ENCODE measurements around the gene DGLUCY.
A peak's percentile ranks its signal among the peaks of the same experiment; 100 is the strongest.
"Not testable (repeated sequence)": the region's sequence is repeated elsewhere in the genome, so short reads cannot be mapped to it uniquely, and the experiment has no call there.

Gene DGLUCY

GRCh38 chr14:91226360-91226759 lies 112.5 kb downstream of the DGLUCY start:
- H3K27ac Mint-ChIP-seq; H3K27me3 Mint-ChIP-seq; DNase-seq; H3K4me3 Mint-ChIP-seq; ATAC-seq (replicated peaks); H3K9me3 Mint-ChIP-seq: not testable (repeated sequence)
- H3K36me3 Mint-ChIP-seq, result peaks cover 32 to 46% of the 10 kb centered on the region in 2 donors
- peaks cover 54 to 74% of the 10 kb centered on the region in 2 donors for H3K4me1 Mint-ChIP-seq

- H3K27me3 Mint-ChIP-seq, result no peaks in the 10 kb centered on the region
- DNase-seq, result no peak
- no peak for ATAC-seq (replicated peaks)
- H3K36me3 Mint-ChIP-seq, result peaks cover 25 to 39% of the 10 kb centered on the region in 2 donors
- H3K4me1 Mint-ChIP-seq, result peaks cover 51 to 74% of the 10 kb centered on the region in 2 donors
- H3K27ac Mint-ChIP-seq, result peak overlapping the region; percentile 52
- no peaks in the 10 kb centered on the region for H3K9me3 Mint-ChIP-seq
- H3K4me3 Mint-ChIP-seq, result no peak overlapping the region
Observed at GRCh38 chr14:91227183-91227628, 113.3 kb downstream of the DGLUCY start.

GRCh38 chr14:91228112-91229004 lies 114.5 kb downstream of the DGLUCY start:
- H3K4me3 Mint-ChIP-seq, result peak overlapping the region; percentile 33 to 39
- no peaks in the 10 kb centered on the region for H3K27me3 Mint-ChIP-seq
- H3K36me3 Mint-ChIP-seq, result peaks cover 18 to 35% of the 10 kb centered on the region in 2 donors
- DNase-seq, result peak; percentile 74
- H3K4me1 Mint-ChIP-seq, result peaks cover 48 to 69% of the 10 kb centered on the region in 2 donors
- ATAC-seq (replicated peaks), result peak; percentile 82 to 91
- H3K9me3 Mint-ChIP-seq, result no peaks in the 10 kb centered on the region
- H3K27ac Mint-ChIP-seq, result peak overlapping the region; percentile 79

GRCh38 chr14:91229005-91229382 lies 115.1 kb downstream of the DGLUCY start:
- DNase-seq (no peak), ATAC-seq (replicated peaks) (no peak)
- H3K9me3 Mint-ChIP-seq, result no peaks in the 10 kb centered on the region
- peaks cover 49 to 68% of the 10 kb centered on the region in 2 donors for H3K4me1 Mint-ChIP-seq
- H3K27me3 Mint-ChIP-seq, result no peaks in the 10 kb centered on the region
- peak overlapping the region; percentile 79 for H3K27ac Mint-ChIP-seq
- H3K4me3 Mint-ChIP-seq, result peak overlapping the region in 1 of 2 donors; percentile 18
- peaks cover 17 to 30% of the 10 kb centered on the region in 2 donors for H3K36me3 Mint-ChIP-seq

- Mint-ChIP-seq H3K36me3 (peaks cover 17 to 31% of the 10 kb centered on the region in 2 donors), H3K4me3 (peak overlapping the region in 1 of 2 donors; percentile 14), H3K27ac (peak overlapping the region; percentile 74), H3K4me1 (peaks cover 51 to 68% of the 10 kb centered on the region in 2 donors), H3K27me3 (no peaks in the 10 kb centered on the region), H3K9me3 (no peaks in the 10 kb centered on the region)
- DNase-seq, result peak; percentile 53
- peak; percentile 74 to 88 for ATAC-seq (replicated peaks)
Observed at GRCh38 chr14:91229743-91230200, 115.9 kb downstream of the DGLUCY start.

GRCh38 chr14:91230397-91231035 lies 116.6 kb downstream of the DGLUCY start:
- Mint-ChIP-seq H3K27ac (no peak overlapping the region), H3K36me3 (peaks cover 14 to 27% of the 10 kb centered on the region in 2 donors), H3K9me3 (no peaks in the 10 kb centered on the region), H3K4me3 (no peak overlapping the region), H3K27me3 (no peaks in the 10 kb centered on the region), H3K4me1 (peaks cover 51 to 65% of the 10 kb centered on the region in 2 donors)
- ATAC-seq (replicated peaks), result no peak
- DNase-seq, result no peak

- ATAC-seq (replicated peaks) (no peak), DNase-seq (no peak)
- Mint-ChIP-seq H3K27me3 (no peaks in the 10 kb centered on the region), H3K27ac (no peak overlapping the region), H3K4me1 (peaks cover 43 to 56% of the 10 kb centered on the region in 2 donors), H3K4me3 (no peak overlapping the region), H3K9me3 (no peaks in the 10 kb centered on the region), H3K36me3 (peaks cover 14 to 27% of the 10 kb centered on the region in 2 donors)
Observed at GRCh38 chr14:91231446-91231845, 117.6 kb downstream of the DGLUCY start.

- no peak overlapping the region for H3K4me3 Mint-ChIP-seq
- H3K27me3 Mint-ChIP-seq, result no peaks in the 10 kb centered on the region
- H3K36me3 Mint-ChIP-seq, result peaks cover 11 to 25% of the 10 kb centered on the region in 2 donors
- ATAC-seq (replicated peaks), result no peak
- no peaks in the 10 kb centered on the region for H3K9me3 Mint-ChIP-seq
- H3K4me1 Mint-ChIP-seq, result peaks cover 38 to 50% of the 10 kb centered on the region in 2 donors
- no peak overlapping the region for H3K27ac Mint-ChIP-seq
- DNase-seq, result no peak
Observed at GRCh38 chr14:91232052-91232451, 118.2 kb downstream of the DGLUCY start.

GRCh38 chr14:91232603-91233002 lies 118.7 kb downstream of the DGLUCY start:
- H3K4me3 Mint-ChIP-seq, result no peak overlapping the region
- H3K27me3 Mint-ChIP-seq, result no peaks in the 10 kb centered on the region
- H3K36me3 Mint-ChIP-seq, result peaks cover 10 to 24% of the 10 kb centered on the region in 2 donors
- no peak for ATAC-seq (replicated peaks)
- H3K27ac Mint-ChIP-seq, result no peak overlapping the region
- DNase-seq, result no peak
- H3K4me1 Mint-ChIP-seq, result peaks cover 34 to 44% of the 10 kb centered on the region in 2 donors
- H3K9me3 Mint-ChIP-seq, result no peaks in the 10 kb centered on the region

GRCh38 chr14:91233936-91234790 lies 120.3 kb downstream of the DGLUCY start:
- Mint-ChIP-seq H3K27me3 (no peaks in the 10 kb centered on the region), H3K4me3 (no peak overlapping the region), H3K27ac (peak overlapping the region; percentile 63)

GRCh38 chr14:91234791-91235114 lies 120.9 kb downstream of the DGLUCY start:
- H3K4me1 Mint-ChIP-seq, result peaks cover 34 to 41% of the 10 kb centered on the region in 2 donors
- ATAC-seq (replicated peaks) (no peak), DNase-seq (no peak)
- H3K36me3 Mint-ChIP-seq, result peaks cover 6 to 20% of the 10 kb centered on the region in 2 donors
- peak overlapping the region; percentile 44 for H3K27ac Mint-ChIP-seq
- no peak overlapping the region for H3K4me3 Mint-ChIP-seq
- no peaks in the 10 kb centered on the region for H3K9me3 Mint-ChIP-seq
- no peaks in the 10 kb centered on the region for H3K27me3 Mint-ChIP-seq

More at GRCh38 chr14:91233936-91234790, 120.3 kb downstream of the DGLUCY start:
- no peak for DNase-seq
- ATAC-seq (replicated peaks), result no peak
- Mint-ChIP-seq H3K9me3 (no peaks in the 10 kb centered on the region), H3K4me1 (peaks cover 36 to 41% of the 10 kb centered on the region in 2 donors), H3K36me3 (peaks cover 6 to 20% of the 10 kb centered on the region in 2 donors)

- H3K9me3 Mint-ChIP-seq, result no peaks in the 10 kb centered on the region
- no peak overlapping the region for H3K4me3 Mint-ChIP-seq
- peaks cover 30 to 31% of the 10 kb centered on the region in 2 donors for H3K4me1 Mint-ChIP-seq
- no peak for ATAC-seq (replicated peaks)
- H3K27me3 Mint-ChIP-seq, result no peaks in the 10 kb centered on the region
- peaks cover 5 to 12% of the 10 kb centered on the region in 2 donors for H3K36me3 Mint-ChIP-seq
- no peak for DNase-seq
- no peak overlapping the region for H3K27ac Mint-ChIP-seq
Observed at GRCh38 chr14:91235841-91236240, 122.0 kb downstream of the DGLUCY start.

- peaks cover 5 to 8% of the 10 kb centered on the region in 2 donors for H3K36me3 Mint-ChIP-seq
- H3K4me1 Mint-ChIP-seq, result peaks cover 37 to 39% of the 10 kb centered on the region in 2 donors
- H3K27ac Mint-ChIP-seq, result no peak overlapping the region
- DNase-seq, result no peak
- H3K27me3 Mint-ChIP-seq, result no peaks in the 10 kb centered on the region
- H3K9me3 Mint-ChIP-seq, result peaks cover 0 to 4% of the 10 kb centered on the region in 2 donors
- no peak overlapping the region for H3K4me3 Mint-ChIP-seq
- no peak for ATAC-seq (replicated peaks)
Observed at GRCh38 chr14:91237219-91237618, 123.3 kb downstream of the DGLUCY start.

GRCh38 chr14:91238085-91238484 lies 124.2 kb downstream of the DGLUCY start:
- ATAC-seq (replicated peaks) (no peak), DNase-seq (no peak)
- Mint-ChIP-seq H3K27ac (no peak overlapping the region), H3K4me3 (no peak overlapping the region), H3K9me3 (peaks cover 0 to 4% of the 10 kb centered on the region in 2 donors), H3K27me3 (no peaks in the 10 kb centered on the region), H3K4me1 (peaks cover 41 to 45% of the 10 kb centered on the region in 2 donors), H3K36me3 (peaks cover 4 to 5% of the 10 kb centered on the region in 2 donors)

All from stimulated activated naive B cell treated with anti-CD40 and anti-IgM and Interleukin-4, amounts not matched to agents 10 μg/mL and 1 μg/mL and 100 μg/mL, for 72 hours (primary cell).